ENCODE data around the gene FBXL7. TPM values are rescaled to one million over a fixed set of nuclear protein-coding genes. Genes with fewer than 3 reads are reported as not detected.
A peak's percentile ranks its signal among the peaks of the same experiment; 100 is the strongest.

Gene FBXL7
- total RNA-seq, 1 donor from 2014 or later = 70.7 TPM

GRCh38 chr5:15615859-15616258 is 115.9 kb downstream of the FBXL7 start:
- peaks cover 18% of the 10 kb centered on the region for H3K36me3 Mint-ChIP-seq
- H3K27ac Mint-ChIP-seq = peak overlapping the region; percentile 50
- no peak for DNase-seq (ENCODE audit: low spot score in 2 of 2, unreplicated experiment in 2 of 2)
- no peak overlapping the region for H3K4me3 Mint-ChIP-seq
- peaks cover 18% of the 10 kb centered on the region for H3K4me1 Mint-ChIP-seq
- TF ChIP-seq, protein P1, sequence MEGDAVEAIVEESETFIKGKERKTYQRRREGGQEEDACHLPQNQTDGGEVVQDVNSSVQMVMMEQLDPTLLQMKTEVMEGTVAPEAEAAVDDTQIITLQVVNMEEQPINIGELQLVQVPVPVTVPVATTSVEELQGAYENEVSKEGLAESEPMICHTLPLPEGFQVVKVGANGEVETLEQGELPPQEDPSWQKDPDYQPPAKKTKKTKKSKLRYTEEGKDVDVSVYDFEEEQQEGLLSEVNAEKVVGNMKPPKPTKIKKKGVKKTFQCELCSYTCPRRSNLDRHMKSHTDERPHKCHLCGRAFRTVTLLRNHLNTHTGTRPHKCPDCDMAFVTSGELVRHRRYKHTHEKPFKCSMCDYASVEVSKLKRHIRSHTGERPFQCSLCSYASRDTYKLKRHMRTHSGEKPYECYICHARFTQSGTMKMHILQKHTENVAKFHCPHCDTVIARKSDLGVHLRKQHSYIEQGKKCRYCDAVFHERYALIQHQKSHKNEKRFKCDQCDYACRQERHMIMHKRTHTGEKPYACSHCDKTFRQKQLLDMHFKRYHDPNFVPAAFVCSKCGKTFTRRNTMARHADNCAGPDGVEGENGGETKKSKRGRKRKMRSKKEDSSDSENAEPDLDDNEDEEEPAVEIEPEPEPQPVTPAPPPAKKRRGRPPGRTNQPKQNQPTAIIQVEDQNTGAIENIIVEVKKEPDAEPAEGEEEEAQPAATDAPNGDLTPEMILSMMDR (IDR thresholded peaks at IDR 0.05; ENCODE audit: unreplicated experiment) = no peak
- H3K27me3 Mint-ChIP-seq (ENCODE audit: low read depth) = no peaks in the 10 kb centered on the region
- no peaks in the 10 kb centered on the region for H3K9me3 Mint-ChIP-seq

- TF ChIP-seq, protein P1 (IDR thresholded peaks at IDR 0.05; ENCODE audit: unreplicated experiment) = no peak
- no peaks in the 10 kb centered on the region for H3K27me3 Mint-ChIP-seq (ENCODE audit: low read depth)
- H3K27ac Mint-ChIP-seq = no peak overlapping the region
- DNase-seq (ENCODE audit: low spot score in 2 of 2, unreplicated experiment in 2 of 2) = no peak
- peaks cover 24% of the 10 kb centered on the region for H3K36me3 Mint-ChIP-seq
- H3K9me3 Mint-ChIP-seq = peaks cover 3% of the 10 kb centered on the region
- H3K4me3 Mint-ChIP-seq = no peak overlapping the region
- H3K4me1 Mint-ChIP-seq = peaks cover 13% of the 10 kb centered on the region
Measured at GRCh38 chr5:15618938-15619337, 119.0 kb downstream of the FBXL7 start.

DNA sequence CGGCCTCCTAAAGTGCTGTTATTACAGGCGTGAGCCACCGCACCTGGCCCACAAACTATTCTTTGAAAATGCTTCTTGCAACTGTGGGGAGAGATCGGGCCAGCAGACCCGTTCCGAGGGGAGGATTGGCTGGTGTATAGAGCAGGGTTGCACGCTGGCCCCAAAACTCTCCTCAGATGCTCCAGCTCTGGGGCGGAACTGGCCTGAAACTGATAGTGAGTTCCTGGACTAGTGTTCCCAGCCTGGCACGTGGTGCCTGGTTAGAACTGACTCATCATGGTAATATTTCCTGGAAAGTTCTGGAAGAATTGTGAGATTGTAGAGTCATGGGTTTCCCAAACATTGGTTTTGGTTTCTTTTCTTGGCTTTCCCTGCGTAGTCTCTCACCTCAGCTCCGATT is 120.5 kb downstream of the FBXL7 start:
- DNase-seq (ENCODE audit: low spot score in 2 of 2, unreplicated experiment in 2 of 2) = no peak

GRCh38 chr5:15621094-15621493 is 121.1 kb downstream of the FBXL7 start:
- H3K4me3 Mint-ChIP-seq = no peak overlapping the region
- no peaks in the 10 kb centered on the region for H3K27me3 Mint-ChIP-seq (ENCODE audit: low read depth)
- peak overlapping the region; percentile 56 for H3K27ac Mint-ChIP-seq
- peaks cover 3% of the 10 kb centered on the region for H3K9me3 Mint-ChIP-seq
- TF ChIP-seq, protein P1 (IDR thresholded peaks at IDR 0.05; ENCODE audit: unreplicated experiment) = no peak
- peaks cover 11% of the 10 kb centered on the region for H3K4me1 Mint-ChIP-seq
- DNase-seq (ENCODE audit: low spot score in 2 of 2, unreplicated experiment in 2 of 2) = no peak
- peaks cover 24% of the 10 kb centered on the region for H3K36me3 Mint-ChIP-seq

More for the DNA sequence above, 120.5 kb downstream of the FBXL7 start:
- peaks cover 3% of the 10 kb centered on the region for H3K9me3 Mint-ChIP-seq
- H3K27me3 Mint-ChIP-seq (ENCODE audit: low read depth) = no peaks in the 10 kb centered on the region
- TF ChIP-seq, protein P1 (IDR thresholded peaks at IDR 0.05; ENCODE audit: unreplicated experiment) = no peak
- peaks cover 24% of the 10 kb centered on the region for H3K36me3 Mint-ChIP-seq
- peaks cover 13% of the 10 kb centered on the region for H3K4me1 Mint-ChIP-seq
- H3K27ac Mint-ChIP-seq = peak overlapping the region; percentile 34
- H3K4me3 Mint-ChIP-seq = no peak overlapping the region

- Mint-ChIP-seq H3K4me3 (no peak overlapping the region), H3K36me3 (peaks cover 24% of the 10 kb centered on the region), H3K4me1 (peaks cover 13% of the 10 kb centered on the region), H3K9me3 (peaks cover 3% of the 10 kb centered on the region), H3K27ac (no peak overlapping the region), H3K27me3 (ENCODE audit: low read depth) (no peaks in the 10 kb centered on the region)
- DNase-seq (ENCODE audit: low spot score in 2 of 2, unreplicated experiment in 2 of 2) = no peak
- TF ChIP-seq, protein P1 (IDR thresholded peaks at IDR 0.05; ENCODE audit: unreplicated experiment) = no peak
Measured at GRCh38 chr5:15623794-15624193, 123.8 kb downstream of the FBXL7 start.

- no peaks in the 10 kb centered on the region for H3K27me3 Mint-ChIP-seq (ENCODE audit: low read depth)
Measured at GRCh38 chr5:15627109-15627508, 127.1 kb downstream of the FBXL7 start.

More at GRCh38 chr5:15627109-15627508, 127.1 kb downstream of the FBXL7 start:
- Mint-ChIP-seq H3K36me3 (peaks cover 6% of the 10 kb centered on the region), H3K27ac (no peak overlapping the region), H3K9me3 (no peaks in the 10 kb centered on the region), H3K4me1 (peaks cover 12% of the 10 kb centered on the region), H3K4me3 (no peak overlapping the region)
- no peak for DNase-seq (ENCODE audit: low spot score in 2 of 2, unreplicated experiment in 2 of 2)
- TF ChIP-seq, protein P1 (IDR thresholded peaks at IDR 0.05; ENCODE audit: unreplicated experiment) = no peak

Data from mesothelial cell of epicardium (in vitro differentiated cells).